ENCODE data around the gene FNTB. TPM values are rescaled to one million over a fixed set of nuclear protein-coding genes. Genes with fewer than 3 reads are reported as not detected.

The FNTB gene
- total and polyA plus RNA-seq, 2 experiments from 2014 or later = 8.6 to 12.5 TPM

- Histone ChIP-seq H3F3A (replicated peaks; ENCODE audit: low read depth) (peaks cover 19% of the 10 kb centered on the region), H3K27me3 (ENCODE audit: insufficient read depth) (no peaks in the 10 kb centered on the region; the same call in 1 of the 2 replicates), H3K4me1 (ENCODE audit: insufficient read depth) (peaks cover 57% of the 10 kb centered on the region), H2AFZ (no peak overlapping the region), H3K9me2 (ENCODE audit: insufficient read depth) (no peaks in the 10 kb centered on the region; the same call in 1 of the 2 replicates), H3K27ac (ENCODE audit: low read depth) (no peak overlapping the region), H4K20me1 (replicated peaks; ENCODE audit: insufficient read depth) (peaks cover 5% of the 10 kb centered on the region; the same call in 1 of the 2 replicates), H3K79me2 (replicated peaks; ENCODE audit: insufficient read depth) (peaks cover 39% of the 10 kb centered on the region), H3K4me2 (peak overlapping the region; percentile 98), H3K4me3 (peak overlapping the region; percentile 87), H3K36me3 (ENCODE audit: insufficient read depth) (no peaks in the 10 kb centered on the region)
- H3K4me3 Mint-ChIP-seq = peak overlapping the region; percentile 80
- H3K4me1 Mint-ChIP-seq = peaks cover 55% of the 10 kb centered on the region
- no peak for TF ChIP-seq REST (IDR thresholded peaks at IDR 0.05; ENCODE audit: unreplicated experiment)
- peaks cover 19% of the 10 kb centered on the region for H3K36me3 Mint-ChIP-seq (ENCODE audit: low read depth)
- H3K27ac Mint-ChIP-seq = no peak overlapping the region
- no peaks in the 10 kb centered on the region for H3K9me3 Mint-ChIP-seq
- ATAC-seq = peak; percentile 5
- peaks cover 11% of the 10 kb centered on the region for H3K27me3 Mint-ChIP-seq (ENCODE audit: insufficient read depth, low read depth, poor library complexity)
- DNase-seq (ENCODE audit: low spot score) = peak; percentile 38
These were observed 15.2 kb upstream of the FNTB start for GRCh38 chr14:64971491-64971942.

- Histone ChIP-seq H3K9me2 (ENCODE audit: insufficient read depth) (no peaks in the 10 kb centered on the region; the same call in 1 of the 2 replicates), H3K27me3 (ENCODE audit: insufficient read depth) (no peaks in the 10 kb centered on the region; the same call in 1 of the 2 replicates), H3K4me2 (peak within 1 kb of the TSS; percentile 98), H3F3A (replicated peaks; ENCODE audit: low read depth) (peaks cover 19% of the 10 kb centered on the region), H3K36me3 (ENCODE audit: insufficient read depth) (no peaks in the 10 kb centered on the region), H3K4me1 (ENCODE audit: insufficient read depth) (peaks cover 60% of the 10 kb centered on the region), H2AFZ (no peak within 1 kb of the TSS; the same call in 1 of the 2 replicates), H3K4me3 (peak within 1 kb of the TSS; percentile 87), H4K20me1 (replicated peaks; ENCODE audit: insufficient read depth) (peaks cover 5% of the 10 kb centered on the region; the same call in 1 of the 2 replicates), H3K79me2 (replicated peaks; ENCODE audit: insufficient read depth) (peaks cover 33% of the 10 kb centered on the region), H3K27ac (ENCODE audit: low read depth) (peak within 1 kb of the TSS; percentile 32; the same call in 1 of the 2 replicates)
- Mint-ChIP-seq H3K4me3 (peak within 1 kb of the TSS; percentile 80), H3K4me1 (peaks cover 55% of the 10 kb centered on the region), H3K9me3 (no peaks in the 10 kb centered on the region), H3K36me3 (ENCODE audit: low read depth) (peaks cover 13% of the 10 kb centered on the region), H3K27ac (no peak within 1 kb of the TSS), H3K27me3 (ENCODE audit: insufficient read depth, low read depth, poor library complexity) (peaks cover 11% of the 10 kb centered on the region)
- DNase-seq (ENCODE audit: low spot score) (peak; percentile 57), ATAC-seq (peak; percentile 42)
- TF ChIP-seq EZH2phosphoT487 (IDR thresholded peaks at IDR 0.05; ENCODE audit: unreplicated experiment) (no peak), REST (IDR thresholded peaks at IDR 0.05; ENCODE audit: unreplicated experiment) (no peak), CTCF (conservative IDR thresholded peaks at IDR 0.05; ENCODE audit: low read depth in 2 of 2) (no peak), NANOG (IDR thresholded peaks at IDR 0.05; ENCODE audit: borderline replicate concordance) (no peak)
These were observed 14.5 kb upstream of the FNTB start, which contains the start of gene RAB15 for GRCh38 chr14:64971943-64972791. Gene RAB15, minus strand, starts transcription at chr14:64972336. Its CDS starts 260 bp downstream, at chr14:64972076.

Data from GM23338 (cell line).